Mucosa of rectum (tissue), 2 donors: Measurements from ENCODE around the gene RGS13.
A peak's percentile ranks its signal among the peaks of the same experiment; 100 is the strongest.

Experiments used
- H3K27ac ChIP-seq, 2 donors: one replicate each; pipeline ENCODE4 v1.7.0; 2013; ENCODE audit warnings: inconsistent platforms in 2 of 2, low read depth in 2 of 2, low read length in 2 of 2
- H3K27me3 ChIP-seq, 2 donors: one replicate each; pipeline ENCODE4 v1.7.0; 2013; ENCODE audit warnings: low read length in 2 of 2; ENCODE audit not compliant: control insufficient read depth in 2 of 2, insufficient read depth in 2 of 2
- H3K36me3 ChIP-seq, 2 donors: one replicate each; pipeline ENCODE4 v1.7.0; 2013; ENCODE audit warnings: low read length in 2 of 2; ENCODE audit not compliant: control insufficient read depth in 2 of 2, insufficient read depth in 2 of 2
- H3K4me1 ChIP-seq, 2 donors: one replicate each; pipeline ENCODE4 v1.7.0; 2013; ENCODE audit warnings: low read length in 2 of 2, mild to moderate bottlenecking in 1 of 2; ENCODE audit not compliant: control insufficient read depth in 2 of 2, insufficient read depth in 2 of 2
- H3K4me3 ChIP-seq, 2 donors: one replicate each; pipeline ENCODE4 v1.7.0; 2013; ENCODE audit warnings: low read length in 2 of 2
- H3K9ac ChIP-seq, 2 donors: one replicate each; pipeline ENCODE4 v1.7.0; 2013; ENCODE audit warnings: low read length in 2 of 2, low read depth in 1 of 2, mild to moderate bottlenecking in 1 of 2
- H3K9me3 ChIP-seq, 2 donors: one replicate each; pipeline ENCODE4 v1.7.0; 2013; ENCODE audit warnings: low read length in 2 of 2; ENCODE audit not compliant: control insufficient read depth in 2 of 2
- donor health status: healthy.
- donor health status: Normal muscosa, but diverticular disease.

RGS13 gene

DNA sequence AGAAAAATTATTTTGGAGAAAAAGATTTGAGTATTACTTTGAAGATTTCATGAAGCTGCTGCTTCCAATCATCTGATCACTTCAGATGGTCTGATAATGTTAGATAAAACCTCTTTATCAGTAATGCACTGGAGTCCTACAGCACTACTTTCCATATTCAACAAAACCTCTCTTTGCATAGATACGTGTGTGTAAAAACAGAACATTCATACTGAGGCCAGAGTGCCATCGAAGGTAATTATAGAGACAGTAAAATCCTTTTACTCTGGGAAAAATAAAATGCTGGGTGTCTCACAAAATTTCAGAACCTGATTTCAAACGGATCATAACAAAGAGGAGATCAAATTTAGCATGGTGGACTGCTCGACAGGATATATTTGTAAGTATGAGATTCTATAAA is at the start of gene RGS13:
TSS of gene RGS13 (plus strand) at position 209 of the 400 bp plus-strand sequence. CDS start 8,188 bp downstream, outside the sequence.
- Histone ChIP-seq H3K4me3 (no peak within 1 kb of the TSS), H3K9ac (no peak within 1 kb of the TSS), H3K9me3 (no peaks in the 10 kb centered on the region), H3K27me3 (no peaks in the 10 kb centered on the region), H3K36me3 (no peaks in the 10 kb centered on the region), H3K27ac (no peak within 1 kb of the TSS), H3K4me1 (no peaks in the 10 kb centered on the region)

DNA sequence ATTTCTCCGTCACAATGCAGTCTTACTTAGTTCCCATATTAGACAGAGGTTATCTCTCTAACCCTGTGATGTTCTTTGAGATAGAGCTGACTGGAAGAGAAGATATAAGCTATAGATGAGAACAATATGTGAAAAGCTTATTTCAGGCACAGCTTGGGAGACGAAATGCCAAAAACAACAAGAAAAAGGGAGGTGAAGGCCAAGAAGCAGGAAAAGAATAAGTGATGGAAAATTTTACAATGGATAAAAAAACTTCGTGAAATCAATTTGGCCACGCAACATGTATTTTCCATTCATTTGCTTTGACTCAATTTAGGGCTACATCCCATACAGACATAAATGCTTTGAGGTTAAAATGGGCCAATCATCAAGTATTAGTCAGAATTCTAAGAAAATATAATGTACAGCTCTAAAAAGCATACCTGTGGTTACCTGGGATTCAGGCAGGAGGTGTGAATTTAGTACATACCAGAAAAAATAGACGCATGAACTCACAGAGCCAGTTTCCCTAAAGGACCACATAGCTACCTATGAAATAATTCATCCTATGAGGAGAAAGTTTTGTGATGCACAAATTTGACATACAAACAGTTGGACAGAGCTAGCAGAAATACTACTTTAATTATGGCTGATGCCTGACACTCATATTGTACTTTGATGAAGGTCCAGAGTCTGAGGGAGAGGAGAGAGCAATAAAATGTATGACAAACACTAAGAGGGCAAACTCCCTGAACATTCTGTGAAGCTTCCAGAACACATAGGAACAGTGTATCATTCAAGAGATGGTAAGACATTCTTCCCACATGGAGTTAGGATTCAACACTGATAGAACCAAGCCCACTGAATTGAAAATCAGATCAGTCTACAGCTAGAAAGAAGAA is 48.3 kb upstream of the RGS13 start:
- Histone ChIP-seq H3K4me3 (no peak overlapping the region), H3K27ac (no peak overlapping the region), H3K4me1 (no peaks in the 10 kb centered on the region), H3K36me3 (no peaks in the 10 kb centered on the region), H3K9me3 (no peaks in the 10 kb centered on the region), H3K9ac (no peak overlapping the region), H3K27me3 (no peaks in the 10 kb centered on the region)

- Histone ChIP-seq H3K27ac (no peak overlapping the region), H3K27me3 (no peaks in the 10 kb centered on the region), H3K36me3 (no peaks in the 10 kb centered on the region), H3K9ac (no peak overlapping the region), H3K9me3 (no peaks in the 10 kb centered on the region), H3K4me3 (no peak overlapping the region), H3K4me1 (no peaks in the 10 kb centered on the region)
Measured at GRCh38 chr1:192588546-192588945, 47.4 kb upstream of the RGS13 start.

DNA sequence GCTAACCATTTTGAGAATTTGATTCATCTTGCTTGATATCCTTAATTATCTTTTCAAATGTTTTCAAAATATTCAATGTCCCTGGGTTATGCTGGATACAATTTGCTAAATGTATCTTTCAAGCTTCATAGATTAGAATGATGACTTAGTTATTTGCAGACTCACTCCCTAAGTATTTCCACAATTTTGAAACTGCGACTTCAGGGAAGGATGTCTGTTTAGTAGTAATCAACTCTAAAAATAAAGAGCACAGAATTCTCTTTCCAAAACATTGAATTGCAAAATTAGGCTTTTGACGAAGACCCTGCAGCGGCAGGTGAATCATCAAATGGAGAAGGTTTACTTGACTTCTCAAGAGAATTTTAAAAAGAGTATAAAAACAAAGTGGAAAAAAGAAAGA is 46.1 kb upstream of the RGS13 start:
- H3K4me1 ChIP-seq = no peaks in the 10 kb centered on the region
- no peaks in the 10 kb centered on the region for H3K36me3 ChIP-seq
- no peaks in the 10 kb centered on the region for H3K9me3 ChIP-seq
- H3K9ac ChIP-seq = no peak overlapping the region
- no peak overlapping the region for H3K4me3 ChIP-seq
- H3K27me3 ChIP-seq = no peaks in the 10 kb centered on the region
- no peak overlapping the region for H3K27ac ChIP-seq

- Histone ChIP-seq H3K9ac (no peak overlapping the region), H3K36me3 (no peaks in the 10 kb centered on the region), H3K4me1 (no peaks in the 10 kb centered on the region), H3K9me3 (no peaks in the 10 kb centered on the region), H3K27ac (peak overlapping the region in 1 of 2 donors; percentile 16), H3K4me3 (no peak overlapping the region), H3K27me3 (no peaks in the 10 kb centered on the region)
Measured at GRCh38 chr1:192592517-192592916, 43.4 kb upstream of the RGS13 start.

GRCh38 chr1:192592981-192593708 is 42.8 kb upstream of the RGS13 start:
- Histone ChIP-seq H3K27me3 (no peaks in the 10 kb centered on the region), H3K9me3 (no peaks in the 10 kb centered on the region), H3K27ac (peak overlapping the region in 1 of 2 donors; percentile 16), H3K4me3 (no peak overlapping the region), H3K9ac (no peak overlapping the region), H3K4me1 (no peaks in the 10 kb centered on the region), H3K36me3 (no peaks in the 10 kb centered on the region)

GRCh38 chr1:192595299-192595698 is 40.6 kb upstream of the RGS13 start:
- H3K9ac ChIP-seq = no peak overlapping the region
- H3K36me3 ChIP-seq = no peaks in the 10 kb centered on the region

DNA sequence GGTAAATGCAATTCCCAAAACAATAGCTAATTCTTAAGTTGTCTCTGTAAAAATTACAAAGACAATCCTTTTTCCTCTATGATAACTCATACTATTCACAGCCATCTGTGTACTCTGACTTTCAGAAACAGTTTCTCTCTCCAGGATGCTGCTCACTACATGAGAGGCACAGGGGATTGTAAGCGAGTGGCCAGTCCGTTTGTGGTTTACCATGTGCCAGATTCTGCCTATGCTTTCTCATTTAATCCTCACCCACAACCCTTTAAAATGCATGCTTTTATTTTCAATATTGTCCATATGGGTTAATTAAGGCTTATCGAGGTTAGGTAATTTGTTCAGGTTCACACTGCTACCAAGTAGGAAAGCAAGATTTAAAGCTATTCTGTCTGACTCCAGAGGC is 37.4 kb upstream of the RGS13 start:
- Histone ChIP-seq H3K27ac (no peak overlapping the region), H3K9ac (no peak overlapping the region), H3K27me3 (no peaks in the 10 kb centered on the region), H3K9me3 (no peaks in the 10 kb centered on the region), H3K36me3 (no peaks in the 10 kb centered on the region), H3K4me3 (no peak overlapping the region), H3K4me1 (no peaks in the 10 kb centered on the region)

More at GRCh38 chr1:192595299-192595698, 40.6 kb upstream of the RGS13 start:
- Histone ChIP-seq H3K4me1 (no peaks in the 10 kb centered on the region), H3K4me3 (no peak overlapping the region), H3K27me3 (no peaks in the 10 kb centered on the region), H3K9me3 (no peaks in the 10 kb centered on the region), H3K27ac (no peak overlapping the region)

GRCh38 chr1:192600275-192600674 is 35.7 kb upstream of the RGS13 start:
- no peak overlapping the region for H3K4me3 ChIP-seq
- no peaks in the 10 kb centered on the region for H3K4me1 ChIP-seq
- H3K9ac ChIP-seq = no peak overlapping the region
- no peaks in the 10 kb centered on the region for H3K36me3 ChIP-seq
- no peak overlapping the region for H3K27ac ChIP-seq
- H3K27me3 ChIP-seq = no peaks in the 10 kb centered on the region
- H3K9me3 ChIP-seq = no peaks in the 10 kb centered on the region

DNA sequence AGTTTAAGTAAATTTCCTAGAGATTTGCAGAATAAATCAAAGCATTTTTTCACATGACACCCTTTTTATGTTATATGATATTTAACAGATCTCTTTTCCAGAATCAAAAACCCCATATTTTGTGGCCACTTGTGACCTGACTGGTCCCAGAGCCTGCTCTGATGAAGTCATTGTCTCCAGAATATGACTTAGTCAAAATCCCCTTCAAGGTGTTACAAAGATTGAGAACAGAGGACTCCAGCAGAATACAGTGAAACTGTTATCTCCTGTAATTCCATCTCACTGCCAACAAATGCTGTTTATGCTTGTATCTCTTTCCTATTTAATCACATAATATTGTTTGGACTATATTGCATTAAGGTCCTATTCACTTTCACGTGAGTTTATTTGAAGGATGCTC is 34.8 kb upstream of the RGS13 start:
- Histone ChIP-seq H3K4me3 (no peak overlapping the region), H3K36me3 (no peaks in the 10 kb centered on the region), H3K9me3 (no peaks in the 10 kb centered on the region), H3K4me1 (no peaks in the 10 kb centered on the region), H3K9ac (no peak overlapping the region), H3K27me3 (no peaks in the 10 kb centered on the region), H3K27ac (no peak overlapping the region)
